GOT3 (cell line): ENCODE data around the gene CUEDC1.
A peak's percentile ranks its signal among the peaks of the same experiment; 100 is the strongest.
"Not testable (repeated sequence)": the region's sequence is repeated elsewhere in the genome, so short reads cannot be mapped to it uniquely, and the experiment has no call there.

Experiments
- DNase-seq: peaks from one replicate; lab custom pipeline; 2025; ENCODE audit warnings: mixed read lengths; lab: John Stamatoyannopoulos, UW

Gene CUEDC1

GRCh38 chr17:57861000-57861789, 94.0 kb downstream of the CUEDC1 start:
- DNase-seq: no peak

GRCh38 chr17:57860414-57860999, 94.7 kb downstream of the CUEDC1 start:
- DNase-seq: no peak

GRCh38 chr17:57859601-57860413, 95.4 kb downstream of the CUEDC1 start:
- DNase-seq: no peak

- DNase-seq: no peak
Observed at GRCh38 chr17:57858838-57859237, 96.4 kb downstream of the CUEDC1 start.

- DNase-seq: no peak
Observed at GRCh38 chr17:57856792-57857620, 98.2 kb downstream of the CUEDC1 start.

- no peak for DNase-seq
Observed at GRCh38 chr17:57855391-57856035, 99.7 kb downstream of the CUEDC1 start.

- DNase-seq: no peak
Observed at GRCh38 chr17:57853695-57854094, 101.5 kb downstream of the CUEDC1 start.

GRCh38 chr17:57852955-57853328, 102.3 kb downstream of the CUEDC1 start:
- no peak for DNase-seq

GRCh38 chr17:57852092-57852954, 102.9 kb downstream of the CUEDC1 start:
- DNase-seq: no peak

GRCh38 chr17:57849874-57850754, 105.1 kb downstream of the CUEDC1 start, which contains the start of gene MRPS23:
TSS of gene MRPS23 (minus strand) at chr17:57850044. CDS start at chr17:57850010, 34 bp downstream.
- peak; percentile 92 for DNase-seq

GRCh38 chr17:57849163-57849873, 105.9 kb downstream of the CUEDC1 start:
- no peak for DNase-seq

- DNase-seq: not testable (repeated sequence)
Observed at GRCh38 chr17:57846056-57846945, 108.9 kb downstream of the CUEDC1 start.

GRCh38 chr17:57842280-57842679, 112.9 kb downstream of the CUEDC1 start:
- no peak for DNase-seq

- no peak for DNase-seq
Observed at GRCh38 chr17:57839571-57839923, 115.7 kb downstream of the CUEDC1 start.

- no peak for DNase-seq
Observed at GRCh38 chr17:57838857-57839570, 116.2 kb downstream of the CUEDC1 start.

- no peak for DNase-seq
Observed at GRCh38 chr17:57838453-57838852, 116.8 kb downstream of the CUEDC1 start.

GRCh38 chr17:57835333-57835900, 119.8 kb downstream of the CUEDC1 start:
- DNase-seq: no peak
